ENCODE measurements around the gene SOX5. TPM values are rescaled to one million over a fixed set of nuclear protein-coding genes. Genes with fewer than 3 reads are reported as not detected.

SOX5 gene
- total RNA-seq, 2 donors from 2014 or later = 7.6 to 13.2 TPM

DNA sequence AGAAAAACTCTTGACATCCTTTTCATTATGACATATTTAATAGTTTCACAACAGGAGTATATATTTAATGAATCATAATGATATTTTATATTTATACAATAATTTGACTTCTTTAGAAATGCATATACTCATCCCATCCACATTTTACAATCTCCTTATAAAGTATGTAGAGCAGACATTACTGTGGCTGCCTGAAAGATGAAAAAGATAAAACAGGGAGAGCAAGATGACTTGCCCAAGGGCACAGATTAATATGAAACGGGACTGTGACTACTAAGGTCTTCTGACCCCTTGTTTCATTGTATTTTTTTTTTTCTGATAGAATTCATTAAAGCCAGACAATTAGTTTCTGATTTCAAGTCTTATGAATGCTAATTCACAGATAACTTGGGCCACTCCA lies 293.6 kb downstream of the SOX5 start:
- ATAC-seq (no peak), DNase-seq (no peak)
- intact Hi-C loops (cut with DNase I) = no loop called here

GRCh38 chr12:23655112-23655511 lies 294.4 kb downstream of the SOX5 start:
- DNase-seq = no peak
- intact Hi-C loops (cut with DNase I) = no loop called here
- ATAC-seq = no peak

DNA sequence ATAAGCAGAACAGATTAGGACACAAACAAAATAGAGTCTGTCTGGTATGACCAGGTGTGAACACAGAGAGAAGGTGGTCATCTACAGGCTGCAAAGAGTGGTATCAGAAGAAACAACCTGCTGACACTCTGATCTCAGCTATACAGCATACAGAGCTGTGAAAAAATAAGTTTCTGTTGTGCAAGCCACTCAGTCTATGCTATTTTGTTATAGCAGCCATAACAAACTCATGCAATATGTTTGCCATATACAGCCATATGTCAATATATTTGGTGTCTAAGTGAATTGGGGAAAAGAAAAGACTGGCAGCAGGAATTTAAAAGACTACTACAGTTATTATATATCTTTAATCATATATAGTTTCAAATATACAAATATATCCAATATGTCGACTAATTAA lies 300.9 kb downstream of the SOX5 start:
- DNase-seq = no peak
- intact Hi-C loops (cut with DNase I) = no loop called here
- no peak for ATAC-seq

GRCh38 chr12:23640754-23641153 lies 308.7 kb downstream of the SOX5 start:
- intact Hi-C loops (cut with DNase I) = no loop called here
- no peak for ATAC-seq
- DNase-seq = no peak

GRCh38 chr12:23634344-23634743 lies 315.1 kb downstream of the SOX5 start:
- ATAC-seq = no peak
- no peak for DNase-seq
- intact Hi-C loops (cut with DNase I) = no loop called here

- intact Hi-C loops (cut with DNase I) = no loop called here
- ATAC-seq (no peak), DNase-seq (no peak)
These were observed 317.6 kb downstream of the SOX5 start for GRCh38 chr12:23631786-23632377.

GRCh38 chr12:23630524-23630923 lies 318.9 kb downstream of the SOX5 start:
- DNase-seq (no peak), ATAC-seq (no peak)
- intact Hi-C loops (cut with DNase I) = no loop called here

DNA sequence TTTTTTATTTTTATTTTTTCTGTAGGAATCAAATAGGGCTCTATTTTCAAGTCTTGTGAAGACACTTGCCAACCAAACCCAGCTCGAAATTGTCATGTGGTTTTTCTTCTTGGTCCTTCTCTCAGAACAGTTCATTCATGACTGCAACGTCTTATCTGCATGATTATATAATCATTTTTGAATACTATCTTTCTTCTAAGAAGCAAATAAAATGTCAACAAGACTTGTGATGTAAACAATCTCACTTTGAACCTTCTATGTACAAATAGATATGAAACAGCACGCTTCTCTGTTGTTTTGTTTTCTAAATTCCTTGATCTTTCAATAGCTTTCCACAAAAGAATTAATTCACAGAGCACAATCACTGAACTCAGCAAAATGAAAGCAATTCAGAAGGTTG lies 320.7 kb downstream of the SOX5 start:
- no peak for ATAC-seq
- intact Hi-C loops (cut with DNase I) = no loop called here
- DNase-seq = no peak

DNA sequence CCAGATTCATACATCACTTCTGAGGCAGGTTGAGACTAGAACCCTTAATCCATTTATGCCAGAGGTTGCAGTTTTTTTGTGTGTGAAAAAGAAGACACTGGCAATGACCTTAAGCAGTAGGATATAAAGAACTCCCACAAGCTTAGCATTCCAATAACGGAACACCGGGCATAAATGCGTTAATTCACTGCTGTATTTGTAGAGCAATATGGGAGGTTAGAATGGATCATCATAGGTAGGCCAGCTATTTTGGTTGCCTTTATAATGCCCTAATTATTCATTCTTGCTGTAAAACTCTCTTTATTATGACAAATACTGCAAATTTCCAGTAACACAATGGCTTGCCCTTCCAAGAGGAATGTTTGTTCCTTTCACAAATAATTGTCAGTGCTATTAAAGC lies 322.7 kb downstream of the SOX5 start:
- intact Hi-C loops (cut with DNase I) = no loop called here
- ATAC-seq = no peak

GRCh38 chr12:23621900-23622299 lies 327.6 kb downstream of the SOX5 start:
- ATAC-seq = no peak
- intact Hi-C loops (cut with DNase I) = no loop called here

More for the DNA sequence above, 322.7 kb downstream of the SOX5 start:
- no peak for DNase-seq

DNA sequence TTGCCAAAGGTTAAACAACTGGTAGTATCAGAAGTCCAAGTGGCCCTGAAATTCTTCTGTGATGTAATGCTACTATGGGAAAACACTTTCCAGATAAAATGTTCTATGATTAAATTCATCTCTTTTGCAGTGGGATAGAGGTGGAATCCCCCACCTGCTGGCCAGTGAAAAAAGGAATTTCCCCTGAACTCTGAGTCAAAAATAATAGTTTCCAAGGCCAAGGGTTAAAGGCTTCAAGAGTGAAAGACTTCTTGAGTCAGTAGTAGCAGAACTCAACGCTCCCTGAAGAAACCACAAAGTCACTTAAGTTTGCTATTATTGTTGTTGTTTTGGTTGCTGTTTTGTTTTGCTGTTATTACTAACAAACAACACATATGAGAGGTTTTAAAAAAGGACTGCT lies 330.8 kb downstream of the SOX5 start:
- intact Hi-C loops (cut with DNase I) = no loop called here
- DNase-seq (no peak), ATAC-seq (no peak)

More at GRCh38 chr12:23621900-23622299, 327.6 kb downstream of the SOX5 start:
- no peak for DNase-seq

GRCh38 chr12:23617749-23618148 lies 331.7 kb downstream of the SOX5 start:
- no peak for ATAC-seq
- intact Hi-C loops (cut with DNase I) = no loop called here
- DNase-seq = no peak

DNA sequence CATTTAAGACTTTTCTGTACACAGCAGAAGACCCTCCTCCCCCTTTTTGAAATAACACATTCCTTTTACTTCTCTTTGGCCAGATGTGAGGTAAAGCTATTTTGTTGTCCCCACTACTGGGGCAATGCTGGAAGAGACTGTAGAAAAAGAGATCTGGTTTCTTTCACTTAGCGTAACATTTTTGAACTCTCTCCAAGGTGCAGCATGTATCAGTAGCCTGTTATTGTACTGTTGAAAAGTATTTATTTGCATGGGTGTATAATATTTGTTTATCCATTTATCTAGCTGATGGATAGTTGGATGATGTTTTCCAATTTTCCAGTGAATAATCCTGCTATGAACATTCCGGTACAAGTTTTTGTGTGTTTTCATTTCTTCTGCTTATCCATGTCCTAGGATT lies 335.2 kb downstream of the SOX5 start:
- ATAC-seq (no peak), DNase-seq (no peak)
- intact Hi-C loops (cut with DNase I) = no loop called here

DNA sequence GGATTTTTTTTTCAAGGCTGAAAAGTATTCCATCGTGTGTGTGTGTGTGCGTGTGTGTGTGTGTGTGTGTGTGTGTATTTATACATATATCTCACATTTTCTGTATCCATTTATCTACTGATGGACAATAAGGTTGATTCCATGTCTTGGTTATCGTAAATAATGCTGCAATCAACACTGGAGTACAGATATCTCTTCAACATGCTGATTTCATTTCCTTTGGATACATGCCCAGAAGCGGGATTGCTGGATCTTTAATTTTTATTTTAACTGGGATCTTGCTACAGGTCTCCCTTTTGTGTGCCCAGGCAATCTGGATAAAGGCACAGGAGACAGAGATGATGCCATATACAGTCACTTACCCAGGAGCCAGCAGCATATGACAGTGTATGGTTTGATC lies 338.1 kb downstream of the SOX5 start:
- intact Hi-C loops (cut with DNase I) = no loop called here
- DNase-seq = no peak
- no peak for ATAC-seq

DNA sequence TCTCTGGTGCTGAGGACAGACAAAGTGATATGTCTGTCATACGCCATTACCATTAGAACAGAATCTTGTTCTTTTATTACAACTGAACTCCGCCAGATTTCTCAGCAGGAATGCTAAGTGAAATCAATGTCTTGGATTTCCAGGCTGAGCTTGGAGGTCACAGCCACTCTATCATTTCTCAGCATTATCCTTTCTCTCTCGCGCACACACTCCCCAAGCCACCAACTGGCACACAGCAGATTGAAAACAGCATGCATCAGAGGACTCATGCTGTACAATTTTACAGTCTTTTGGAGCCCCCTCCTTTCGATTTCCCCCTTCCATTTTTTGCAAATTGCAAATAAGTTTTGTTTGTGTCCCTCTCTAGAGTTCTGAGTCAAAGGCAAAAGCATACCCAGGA lies 348.6 kb downstream of the SOX5 start:
- no peak for ATAC-seq
- DNase-seq = no peak
- intact Hi-C loops (cut with DNase I) = no loop called here

- ATAC-seq = no peak
- intact Hi-C loops (cut with DNase I) = no loop called here
- no peak for DNase-seq
These were observed 352.9 kb downstream of the SOX5 start for GRCh38 chr12:23596568-23596967.

DNA sequence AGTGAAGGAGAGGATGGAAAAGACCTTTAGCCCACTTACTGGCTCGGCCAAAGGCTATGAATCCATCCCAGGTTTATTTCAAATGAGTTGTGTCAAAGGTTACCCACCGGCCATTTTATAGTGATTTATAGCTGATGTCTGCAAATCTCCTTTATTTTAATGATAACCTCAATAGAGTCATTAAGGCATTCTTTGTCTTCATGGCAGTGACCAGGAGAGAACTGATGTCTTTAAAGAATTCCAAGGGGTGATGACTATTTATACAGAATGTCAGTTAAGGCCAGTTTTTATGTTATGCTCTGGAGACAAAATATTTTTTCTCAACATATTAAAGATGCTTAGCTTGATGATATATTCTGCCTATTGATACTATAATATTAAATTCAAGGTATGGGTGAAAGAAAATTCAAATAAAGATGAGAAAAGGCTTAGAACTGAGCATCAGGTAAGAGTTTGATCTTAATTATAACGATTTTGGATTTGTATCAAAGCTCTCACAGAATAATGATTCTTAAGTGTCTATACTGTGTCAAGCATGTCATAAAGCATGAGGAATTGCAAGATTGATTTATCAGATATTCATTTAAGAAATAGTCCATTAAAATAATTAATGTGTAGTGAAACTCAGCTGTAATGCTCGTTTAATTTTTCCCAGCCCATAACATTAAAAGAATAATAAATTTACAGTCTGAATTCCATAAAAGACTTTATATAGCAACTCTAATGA lies 361.5 kb downstream of the SOX5 start:
- intact Hi-C loops (cut with DNase I) = no loop called here
- ATAC-seq = no peak
- DNase-seq = no peak

GRCh38 chr12:23585782-23586163 lies 363.7 kb downstream of the SOX5 start:
- no peak for ATAC-seq
- intact Hi-C loops (cut with DNase I) = no loop called here
- no peak for DNase-seq

DNA sequence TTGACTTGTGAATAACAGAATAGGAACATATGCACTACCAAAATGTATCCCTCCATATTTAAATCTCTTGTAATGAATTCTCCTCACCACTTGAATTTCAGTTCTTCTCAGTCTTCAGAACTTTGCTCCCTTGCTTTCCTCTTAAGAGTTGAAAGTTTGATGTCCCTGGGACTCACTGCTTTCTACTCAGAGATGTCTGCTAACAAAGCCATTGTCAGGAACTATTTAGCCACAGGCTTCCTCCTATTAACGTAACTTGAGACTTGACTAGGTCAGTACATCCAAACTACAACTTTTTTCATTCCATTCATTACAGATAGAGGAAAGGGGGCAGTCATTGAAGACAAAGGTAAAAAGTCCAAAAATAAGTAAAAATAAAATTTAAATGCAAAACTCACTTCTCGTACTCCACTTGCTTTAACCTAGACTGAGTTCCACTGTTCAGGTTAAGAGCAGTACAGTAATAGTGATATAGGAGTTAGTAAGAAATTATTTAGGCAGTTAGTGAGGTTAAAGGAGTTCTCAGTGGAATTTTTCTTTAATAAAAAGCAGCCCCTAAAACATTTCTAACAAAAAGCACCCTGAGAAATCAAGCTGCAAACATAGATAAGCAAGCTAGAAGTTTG lies 364.2 kb downstream of the SOX5 start:
- intact Hi-C loops (cut with DNase I) = no loop called here
- no peak for DNase-seq
- ATAC-seq = no peak

DNA sequence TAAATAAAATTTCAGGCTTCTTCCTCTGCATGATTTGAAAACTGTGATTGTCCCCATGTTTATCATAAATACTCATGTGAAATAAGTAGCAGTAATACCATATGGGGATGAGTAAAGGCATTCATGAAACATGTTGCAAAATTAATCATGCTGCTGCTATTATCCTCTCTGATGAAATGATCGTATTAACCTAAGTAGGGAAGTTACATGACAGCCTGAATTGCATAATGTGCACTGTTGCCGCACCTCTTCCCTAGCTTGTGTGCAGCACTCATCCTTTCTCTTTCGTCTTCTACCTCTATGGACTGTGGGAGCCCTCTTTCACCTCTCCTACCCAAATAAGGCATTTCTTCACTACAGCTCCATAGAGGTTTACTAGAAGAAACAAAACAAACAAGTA lies 367.6 kb downstream of the SOX5 start:
- no peak for ATAC-seq
- intact Hi-C loops (cut with DNase I) = no loop called here

GRCh38 chr12:23579257-23579656 lies 370.2 kb downstream of the SOX5 start:
- DNase-seq = no peak
- intact Hi-C loops (cut with DNase I) = no loop called here
- no peak for ATAC-seq

More for the DNA sequence above, 367.6 kb downstream of the SOX5 start:
- no peak for DNase-seq

All from left cardiac atrium (tissue), 4 donors.